Measurements from ENCODE around the gene CSNK2A1. TPM values are rescaled to one million over a fixed set of nuclear protein-coding genes. Genes with fewer than 3 reads are reported as not detected.

The CSNK2A1 gene
- total and polyA plus RNA-seq, 4 donors, result 17.0 to 60.3 (median 39.7) TPM

DNA sequence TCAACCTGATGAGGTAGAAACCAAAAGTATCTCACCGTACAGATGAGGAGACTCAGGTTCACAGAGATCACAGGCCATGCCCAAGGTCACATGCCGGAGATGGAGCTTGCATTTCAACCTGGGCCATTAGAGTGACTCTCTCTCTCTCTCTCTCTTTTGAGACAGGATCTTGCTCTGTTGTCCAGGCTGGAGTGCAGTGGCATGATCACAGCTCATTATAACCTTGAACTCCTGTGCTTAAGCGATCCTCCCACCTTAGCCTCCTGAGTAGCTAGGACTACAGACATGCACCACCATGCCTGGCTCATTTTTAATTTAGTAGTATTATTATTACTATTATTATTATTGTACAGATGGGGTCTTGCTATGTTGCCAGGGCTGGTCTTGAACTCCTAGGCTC, 2.8 kb upstream of the CSNK2A1 start:
- H3K4me1 ChIP-seq (ENCODE audit: control insufficient read depth in 4 of 4, insufficient read depth in 4 of 4, low read length in 3 of 4), result peaks cover 4 to 21% (median 12%) of the 10 kb centered on the region in 4 donors
- WGBS, result 89% methylated on average over 3 of the region's 3 CpGs
- H3K4me3 ChIP-seq (ENCODE audit: low read depth in 1 of 3, low read length in 3 of 3), result no peak overlapping the region
- no peak overlapping the region for H3K9ac ChIP-seq (ENCODE audit: low read depth in 1 of 2, low read length in 2 of 2)
- no peak for DNase-seq (ENCODE audit: low spot score)
- H3K27me3 ChIP-seq (ENCODE audit: control insufficient read depth in 4 of 4, insufficient read depth in 4 of 4, low read length in 3 of 4), result peaks cover 0 to 3% (median 1%) of the 10 kb centered on the region in 4 donors
- TF ChIP-seq FOXA2 (IDR thresholded peaks at IDR 0.05) (no peak), SP1 (IDR thresholded peaks at IDR 0.05) (no peak), JUND (IDR thresholded peaks at IDR 0.05) (no peak), HNF4G (IDR thresholded peaks at IDR 0.05) (no peak), HNF4A (conservative IDR thresholded peaks at IDR 0.05) (no peak), YY1 (IDR thresholded peaks at IDR 0.05) (no peak), RXRA (IDR thresholded peaks at IDR 0.05) (no peak), EGR1 (IDR thresholded peaks at IDR 0.05; ENCODE audit: low read depth in 2 of 2) (no peak), TAF1 (conservative IDR thresholded peaks at IDR 0.05) (no peak), GABPA (IDR thresholded peaks at IDR 0.05 in 1 of 2, conservative IDR thresholded peaks at IDR 0.05 in 1 of 2) (no peak), REST (IDR thresholded peaks at IDR 0.05) (no peak), FOXA1 (IDR thresholded peaks at IDR 0.05) (no peak), RAD21 (IDR thresholded peaks at IDR 0.05) (no peak), NR2F2 (IDR thresholded peaks at IDR 0.05) (no peak)
- TF ChIP-seq, protein P1, sequence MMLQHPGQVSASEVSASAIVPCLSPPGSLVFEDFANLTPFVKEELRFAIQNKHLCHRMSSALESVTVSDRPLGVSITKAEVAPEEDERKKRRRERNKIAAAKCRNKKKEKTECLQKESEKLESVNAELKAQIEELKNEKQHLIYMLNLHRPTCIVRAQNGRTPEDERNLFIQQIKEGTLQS (IDR thresholded peaks at IDR 0.05), result no peak
- TF ChIP-seq, protein P2, sequence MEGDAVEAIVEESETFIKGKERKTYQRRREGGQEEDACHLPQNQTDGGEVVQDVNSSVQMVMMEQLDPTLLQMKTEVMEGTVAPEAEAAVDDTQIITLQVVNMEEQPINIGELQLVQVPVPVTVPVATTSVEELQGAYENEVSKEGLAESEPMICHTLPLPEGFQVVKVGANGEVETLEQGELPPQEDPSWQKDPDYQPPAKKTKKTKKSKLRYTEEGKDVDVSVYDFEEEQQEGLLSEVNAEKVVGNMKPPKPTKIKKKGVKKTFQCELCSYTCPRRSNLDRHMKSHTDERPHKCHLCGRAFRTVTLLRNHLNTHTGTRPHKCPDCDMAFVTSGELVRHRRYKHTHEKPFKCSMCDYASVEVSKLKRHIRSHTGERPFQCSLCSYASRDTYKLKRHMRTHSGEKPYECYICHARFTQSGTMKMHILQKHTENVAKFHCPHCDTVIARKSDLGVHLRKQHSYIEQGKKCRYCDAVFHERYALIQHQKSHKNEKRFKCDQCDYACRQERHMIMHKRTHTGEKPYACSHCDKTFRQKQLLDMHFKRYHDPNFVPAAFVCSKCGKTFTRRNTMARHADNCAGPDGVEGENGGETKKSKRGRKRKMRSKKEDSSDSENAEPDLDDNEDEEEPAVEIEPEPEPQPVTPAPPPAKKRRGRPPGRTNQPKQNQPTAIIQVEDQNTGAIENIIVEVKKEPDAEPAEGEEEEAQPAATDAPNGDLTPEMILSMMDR (IDR thresholded peaks at IDR 0.05; ENCODE audit: low read depth, low read length, missing input control), result no peak
- TF ChIP-seq, protein P3, sequence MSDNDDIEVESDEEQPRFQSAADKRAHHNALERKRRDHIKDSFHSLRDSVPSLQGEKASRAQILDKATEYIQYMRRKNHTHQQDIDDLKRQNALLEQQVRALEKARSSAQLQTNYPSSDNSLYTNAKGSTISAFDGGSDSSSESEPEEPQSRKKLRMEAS (IDR thresholded peaks at IDR 0.05), result no peak
- TF ChIP-seq, protein P4, sequence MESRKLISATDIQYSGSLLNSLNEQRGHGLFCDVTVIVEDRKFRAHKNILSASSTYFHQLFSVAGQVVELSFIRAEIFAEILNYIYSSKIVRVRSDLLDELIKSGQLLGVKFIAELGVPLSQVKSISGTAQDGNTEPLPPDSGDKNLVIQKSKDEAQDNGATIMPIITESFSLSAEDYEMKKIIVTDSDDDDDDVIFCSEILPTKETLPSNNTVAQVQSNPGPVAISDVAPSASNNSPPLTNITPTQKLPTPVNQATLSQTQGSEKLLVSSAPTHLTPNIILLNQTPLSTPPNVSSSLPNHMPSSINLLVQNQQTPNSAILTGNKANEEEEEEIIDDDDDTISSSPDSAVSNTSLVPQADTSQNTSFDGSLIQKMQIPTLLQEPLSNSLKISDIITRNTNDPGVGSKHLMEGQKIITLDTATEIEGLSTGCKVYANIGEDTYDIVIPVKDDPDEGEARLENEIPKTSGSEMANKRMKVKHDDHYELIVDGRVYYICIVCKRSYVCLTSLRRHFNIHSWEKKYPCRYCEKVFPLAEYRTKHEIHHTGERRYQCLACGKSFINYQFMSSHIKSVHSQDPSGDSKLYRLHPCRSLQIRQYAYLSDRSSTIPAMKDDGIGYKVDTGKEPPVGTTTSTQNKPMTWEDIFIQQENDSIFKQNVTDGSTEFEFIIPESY (IDR thresholded peaks at IDR 0.05), result no peak
- no peaks in the 10 kb centered on the region for H3K9me3 ChIP-seq (ENCODE audit: control insufficient read depth in 4 of 4, low read length in 3 of 4)
- H3K27ac ChIP-seq (ENCODE audit: low read depth in 1 of 2, low read length in 2 of 2), result no peak overlapping the region
- H3K36me3 ChIP-seq (ENCODE audit: control insufficient read depth in 4 of 4, insufficient read depth in 3 of 4, low read depth in 1 of 4, low read length in 3 of 4), result no peaks in the 10 kb centered on the region
